Measurements from ENCODE around the gene KCNG1. TPM values are rescaled to one million over a fixed set of nuclear protein-coding genes. Genes with fewer than 3 reads are reported as not detected.

The KCNG1 gene
- total RNA-seq, 1 donor from 2014 or later = 6.3 TPM

GRCh38 chr20:51001430-51002265, 21.3 kb downstream of the KCNG1 start:
- Mint-ChIP-seq H3K9me3 (ENCODE audit: unreplicated experiment) (no peaks in the 10 kb centered on the region), H3K27me3 (ENCODE audit: unreplicated experiment) (peaks cover 13% of the 10 kb centered on the region), H3K36me3 (ENCODE audit: unreplicated experiment) (no peaks in the 10 kb centered on the region), H3K4me1 (ENCODE audit: unreplicated experiment) (no peaks in the 10 kb centered on the region), H3K4me3 (ENCODE audit: unreplicated experiment) (no peak overlapping the region), H3K27ac (ENCODE audit: unreplicated experiment) (no peak overlapping the region)
- no peak for TF ChIP-seq CTCF (IDR thresholded peaks at IDR 0.05)
- DNase-seq (ENCODE audit: extremely low spot score, unreplicated experiment) = no peak

- Mint-ChIP-seq H3K4me3 (ENCODE audit: unreplicated experiment) (no peak overlapping the region), H3K36me3 (ENCODE audit: unreplicated experiment) (no peaks in the 10 kb centered on the region), H3K9me3 (ENCODE audit: unreplicated experiment) (no peaks in the 10 kb centered on the region), H3K27ac (ENCODE audit: unreplicated experiment) (no peak overlapping the region), H3K4me1 (ENCODE audit: unreplicated experiment) (no peaks in the 10 kb centered on the region), H3K27me3 (ENCODE audit: unreplicated experiment) (peaks cover 15% of the 10 kb centered on the region)
- DNase-seq (ENCODE audit: extremely low spot score, unreplicated experiment) = no peak
- no peak for TF ChIP-seq CTCF (IDR thresholded peaks at IDR 0.05)
Observed at GRCh38 chr20:50999355-50999754, 23.6 kb downstream of the KCNG1 start.

- no peak overlapping the region for H3K27ac Mint-ChIP-seq (ENCODE audit: unreplicated experiment)
- no peak for DNase-seq (ENCODE audit: extremely low spot score, unreplicated experiment)
Observed at GRCh38 chr20:50996901-50997865, 25.7 kb downstream of the KCNG1 start.

GRCh38 chr20:50995506-50995905, 27.4 kb downstream of the KCNG1 start:
- no peaks in the 10 kb centered on the region for H3K36me3 Mint-ChIP-seq (ENCODE audit: unreplicated experiment)
- peaks cover 15% of the 10 kb centered on the region for H3K27me3 Mint-ChIP-seq (ENCODE audit: unreplicated experiment)
- no peak for TF ChIP-seq CTCF (IDR thresholded peaks at IDR 0.05)
- peaks cover 9% of the 10 kb centered on the region for H3K4me1 Mint-ChIP-seq (ENCODE audit: unreplicated experiment)
- H3K27ac Mint-ChIP-seq (ENCODE audit: unreplicated experiment) = no peak overlapping the region
- no peaks in the 10 kb centered on the region for H3K9me3 Mint-ChIP-seq (ENCODE audit: unreplicated experiment)
- no peak overlapping the region for H3K4me3 Mint-ChIP-seq (ENCODE audit: unreplicated experiment)
- no peak for DNase-seq (ENCODE audit: extremely low spot score, unreplicated experiment)

More at GRCh38 chr20:50996901-50997865, 25.7 kb downstream of the KCNG1 start:
- Mint-ChIP-seq H3K36me3 (ENCODE audit: unreplicated experiment) (no peaks in the 10 kb centered on the region), H3K4me3 (ENCODE audit: unreplicated experiment) (no peak overlapping the region), H3K27me3 (ENCODE audit: unreplicated experiment) (peaks cover 15% of the 10 kb centered on the region), H3K9me3 (ENCODE audit: unreplicated experiment) (no peaks in the 10 kb centered on the region), H3K4me1 (ENCODE audit: unreplicated experiment) (peaks cover 8% of the 10 kb centered on the region)
- TF ChIP-seq CTCF (IDR thresholded peaks at IDR 0.05) = no peak

GRCh38 chr20:50993876-50994275, 29.0 kb downstream of the KCNG1 start:
- no peaks in the 10 kb centered on the region for H3K36me3 Mint-ChIP-seq (ENCODE audit: unreplicated experiment)
- TF ChIP-seq CTCF (IDR thresholded peaks at IDR 0.05) = no peak
- no peak overlapping the region for H3K4me3 Mint-ChIP-seq (ENCODE audit: unreplicated experiment)
- H3K4me1 Mint-ChIP-seq (ENCODE audit: unreplicated experiment) = peaks cover 9% of the 10 kb centered on the region
- H3K9me3 Mint-ChIP-seq (ENCODE audit: unreplicated experiment) = no peaks in the 10 kb centered on the region
- H3K27ac Mint-ChIP-seq (ENCODE audit: unreplicated experiment) = no peak overlapping the region
- H3K27me3 Mint-ChIP-seq (ENCODE audit: unreplicated experiment) = peaks cover 12% of the 10 kb centered on the region
- DNase-seq (ENCODE audit: extremely low spot score, unreplicated experiment) = no peak
